AG04450 (cell line): ENCODE results near the gene LNPEP. TPM values are rescaled to one million over a fixed set of nuclear protein-coding genes. Genes with fewer than 3 reads are reported as not detected.

ENCODE experiments used
- CTCF ChIA-PET: fragments of 300-600, 350-600 bp; formaldehyde crosslinking; extraction: SDS; loops from one replicate; lab custom pipeline; 2022; ENCODE audit warnings: antibody characterized with exemption, inconsistent platforms; lab: Charles Lee
- POLR2A ChIA-PET: fragments of 350-600 bp; formaldehyde crosslinking; extraction: SDS; loops from one replicate; lab custom pipeline; 2021; ENCODE audit warnings: antibody characterized with exemption, inconsistent platforms; lab: Yijun Ruan, JAX
- DNase-seq: peaks from one replicate; pipeline ENCODE4 v3.0.0-alpha.2; 2011; ENCODE audit warnings: low read depth, low spot score
- H3K27ac ChIP-seq: one replicate; pipeline ENCODE4 v1.5.1; 2012; ENCODE audit warnings: low read depth, low read length, control low read depth
- H3K27me3 ChIP-seq: one replicate; pipeline ENCODE4 v1.6.0; 2012; ENCODE audit warnings: low read length; ENCODE audit not compliant: control insufficient read depth, insufficient read depth
- H3K4me3 ChIP-seq: 2 replicates; pipeline ENCODE4 v1.5.1; 2011; ENCODE audit warnings: mild to moderate bottlenecking, low read depth, low read length, control low read depth
- H3K9me3 ChIP-seq: 2 replicates; pipeline ENCODE4 v1.5.1; 2012; ENCODE audit warnings: low read length; ENCODE audit not compliant: control insufficient read depth, insufficient read depth
- polyA plus RNA-seq: library from polyadenylated mRNA; depleted of rRNA; stranded (reverse); fragments of >200 nt; gene quantifications from 2 replicates; pipeline ENCODE4 v1.2.3, GENCODE V29; 2011
- TF ChIP-seq, protein P1 (sequence below): IDR thresholded peaks from 2 replicates; pipeline ENCODE4 v1.5.1; 2011; ENCODE audit warnings: low read depth, low read length, control low read depth, inconsistent platforms

The LNPEP gene
- polyA plus RNA-seq, 1 experiment: 13.4 TPM

DNA sequence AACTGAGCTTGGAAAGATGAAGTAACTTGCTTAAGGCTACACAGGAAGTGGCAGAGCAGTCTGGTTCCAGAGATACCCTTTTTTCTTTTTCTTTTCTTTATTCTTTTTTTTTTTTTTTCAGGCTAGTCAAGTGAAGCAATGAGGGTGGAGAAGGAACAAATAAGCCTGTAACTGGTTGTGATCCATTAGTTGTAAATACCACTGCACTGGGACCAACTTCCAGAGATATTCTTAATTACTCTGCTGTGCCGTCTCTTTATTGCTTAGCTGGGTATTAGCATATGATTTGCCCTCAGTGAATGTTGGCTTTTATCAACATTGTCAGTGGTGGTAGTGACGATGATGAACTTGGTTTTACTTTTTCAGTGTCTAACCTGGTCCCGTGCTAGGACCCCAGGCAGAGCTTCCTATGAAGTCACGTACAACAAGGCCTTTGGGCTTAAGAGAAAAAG lies 26.7 kb downstream of the LNPEP start:
- TF ChIP-seq, protein P1, sequence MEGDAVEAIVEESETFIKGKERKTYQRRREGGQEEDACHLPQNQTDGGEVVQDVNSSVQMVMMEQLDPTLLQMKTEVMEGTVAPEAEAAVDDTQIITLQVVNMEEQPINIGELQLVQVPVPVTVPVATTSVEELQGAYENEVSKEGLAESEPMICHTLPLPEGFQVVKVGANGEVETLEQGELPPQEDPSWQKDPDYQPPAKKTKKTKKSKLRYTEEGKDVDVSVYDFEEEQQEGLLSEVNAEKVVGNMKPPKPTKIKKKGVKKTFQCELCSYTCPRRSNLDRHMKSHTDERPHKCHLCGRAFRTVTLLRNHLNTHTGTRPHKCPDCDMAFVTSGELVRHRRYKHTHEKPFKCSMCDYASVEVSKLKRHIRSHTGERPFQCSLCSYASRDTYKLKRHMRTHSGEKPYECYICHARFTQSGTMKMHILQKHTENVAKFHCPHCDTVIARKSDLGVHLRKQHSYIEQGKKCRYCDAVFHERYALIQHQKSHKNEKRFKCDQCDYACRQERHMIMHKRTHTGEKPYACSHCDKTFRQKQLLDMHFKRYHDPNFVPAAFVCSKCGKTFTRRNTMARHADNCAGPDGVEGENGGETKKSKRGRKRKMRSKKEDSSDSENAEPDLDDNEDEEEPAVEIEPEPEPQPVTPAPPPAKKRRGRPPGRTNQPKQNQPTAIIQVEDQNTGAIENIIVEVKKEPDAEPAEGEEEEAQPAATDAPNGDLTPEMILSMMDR: no peak
- H3K27ac ChIP-seq: no peak overlapping the region
- DNase-seq: no peak
- H3K9me3 ChIP-seq: no peaks in the 10 kb centered on the region
- ChIA-PET CTCF (no interaction called here), POLR2A (no interaction called here)
- H3K27me3 ChIP-seq: no peaks in the 10 kb centered on the region
- no peak overlapping the region for H3K4me3 ChIP-seq

DNA sequence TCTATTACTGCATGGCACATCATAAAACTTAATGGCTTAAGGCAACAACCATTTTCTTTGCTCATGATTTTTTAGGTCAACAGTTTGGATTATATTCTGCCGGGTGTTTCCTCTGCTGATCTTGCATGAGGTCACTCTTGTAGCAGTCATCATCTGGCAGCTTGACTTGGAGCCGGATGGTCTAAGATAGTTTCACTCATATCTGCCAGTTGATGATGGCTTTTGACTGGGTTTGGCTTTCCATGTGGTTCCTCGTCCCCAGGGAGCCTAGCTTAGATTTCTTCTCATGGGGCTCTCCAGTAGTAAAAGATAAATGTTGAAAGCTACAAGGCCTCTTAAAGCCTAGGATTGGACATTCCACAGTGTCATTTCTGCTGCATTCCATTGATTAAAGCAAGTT lies 27.4 kb downstream of the LNPEP start:
- TF ChIP-seq, protein P1: no peak
- DNase-seq: no peak
- Histone ChIP-seq H3K4me3 (no peak overlapping the region), H3K27ac (peak overlapping the region; percentile 47), H3K9me3 (no peaks in the 10 kb centered on the region), H3K27me3 (no peaks in the 10 kb centered on the region)
- ChIA-PET CTCF (no interaction called here), POLR2A (no interaction called here)

DNA sequence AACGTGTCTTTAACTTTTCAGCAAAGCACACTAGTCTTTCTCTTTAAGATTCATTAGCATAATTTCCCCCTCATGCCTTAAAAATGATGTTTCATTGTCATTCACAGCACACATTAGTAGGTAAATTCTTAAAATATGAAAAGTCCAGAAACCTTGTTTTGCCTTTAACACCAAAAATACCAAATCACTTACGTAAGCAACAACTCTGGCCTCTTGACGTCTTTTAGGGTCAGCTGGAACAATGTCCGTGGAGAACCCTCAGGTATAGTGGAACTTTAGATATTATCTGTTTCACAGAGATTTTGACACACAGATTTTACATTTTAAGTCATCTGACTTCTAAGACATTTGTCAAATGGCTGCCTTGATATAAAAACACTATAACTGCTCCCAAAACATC lies 30.9 kb downstream of the LNPEP start:
- ChIA-PET POLR2A (no interaction called here), CTCF (interaction anchor here (1.2 kb wide), 1 partner anchor 25 kb away, joined by 3 read pairs; no protein-coding TSS in a partner anchor)
- Histone ChIP-seq H3K9me3 (no peaks in the 10 kb centered on the region), H3K4me3 (no peak overlapping the region), H3K27ac (no peak overlapping the region), H3K27me3 (no peaks in the 10 kb centered on the region)
- TF ChIP-seq, protein P1: no peak
- DNase-seq: no peak

DNA sequence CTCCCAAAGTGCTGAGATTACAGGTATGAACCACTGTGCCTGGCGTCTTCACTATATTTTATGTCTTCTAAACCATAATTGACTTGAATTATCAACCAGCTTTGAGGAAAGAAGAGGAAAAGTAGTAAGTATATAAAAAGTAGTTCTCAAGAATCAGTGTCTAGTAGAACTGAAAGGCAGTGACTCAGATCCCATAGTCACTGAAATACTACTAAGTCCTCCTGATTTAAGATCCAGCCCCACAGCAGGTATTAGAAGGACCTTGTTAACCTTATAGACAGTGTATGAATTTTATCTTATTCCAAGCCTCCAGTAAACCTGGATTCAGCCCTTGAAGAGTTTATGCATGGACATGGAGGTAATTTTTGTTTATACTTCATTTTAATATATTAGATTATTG lies 31.5 kb downstream of the LNPEP start:
- Histone ChIP-seq H3K9me3 (no peaks in the 10 kb centered on the region), H3K4me3 (no peak overlapping the region), H3K27ac (no peak overlapping the region), H3K27me3 (no peaks in the 10 kb centered on the region)
- DNase-seq: no peak
- CTCF ChIA-PET: no interaction called here
- POLR2A ChIA-PET: no interaction called here
- TF ChIP-seq, protein P1: no peak

DNA sequence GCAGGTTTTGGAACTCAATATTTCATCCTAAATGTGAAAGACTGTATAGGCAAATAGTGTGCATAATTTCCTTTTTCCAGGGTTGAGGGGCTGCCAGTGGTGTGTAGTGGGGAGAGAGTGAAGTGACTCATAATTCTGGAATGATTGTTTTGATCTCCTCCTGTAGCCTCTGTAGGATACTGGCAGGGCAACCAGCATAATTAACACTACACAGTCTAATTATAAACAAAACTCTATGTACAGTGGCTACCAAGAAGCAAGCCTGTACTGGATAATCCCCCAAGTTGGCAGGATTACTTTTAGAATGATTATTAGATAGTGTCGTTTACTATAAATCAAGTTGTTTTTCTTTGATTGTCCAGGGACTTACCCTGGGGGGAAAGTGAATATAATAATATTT lies 32.2 kb downstream of the LNPEP start:
- Histone ChIP-seq H3K27ac (no peak overlapping the region), H3K4me3 (no peak overlapping the region), H3K9me3 (no peaks in the 10 kb centered on the region), H3K27me3 (no peaks in the 10 kb centered on the region)
- TF ChIP-seq, protein P1: no peak
- no peak for DNase-seq
- ChIA-PET CTCF (no interaction called here), POLR2A (no interaction called here)
